ENCODE results near the gene PNMA6F. TPM values are rescaled to one million over a fixed set of nuclear protein-coding genes. Genes with fewer than 3 reads are reported as not detected.

The PNMA6F gene
- total RNA-seq, 2 experiments from 2014 or later = not detected

DNA sequence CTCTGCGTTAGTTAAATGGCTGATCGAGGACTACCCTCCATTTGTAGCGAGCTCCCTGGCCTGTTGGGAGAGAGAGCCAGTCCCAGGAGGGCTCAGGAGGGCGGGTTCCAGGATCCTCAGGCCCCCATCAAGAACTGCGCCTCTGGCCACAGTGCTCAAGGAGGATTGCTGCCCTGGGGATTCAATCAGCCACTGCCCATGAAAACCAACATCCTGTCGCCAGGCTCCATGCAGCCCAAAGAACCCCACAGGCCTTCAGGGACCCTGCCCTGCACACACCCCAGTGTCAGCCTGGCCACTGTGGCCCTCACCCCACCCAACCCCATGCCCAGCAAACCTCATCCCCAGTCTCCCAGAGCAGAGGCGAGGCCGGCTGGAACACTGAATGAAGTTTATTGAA lies 4.3 kb downstream of the PNMA6F start:
- ATAC-seq (ENCODE audit: poor library complexity) (no peak), DNase-seq (no peak)
- H3K4me3 ChIP-seq (ENCODE audit: low read length) = no peak overlapping the region
- no peaks in the 10 kb centered on the region for H3K4me1 Mint-ChIP-seq (ENCODE audit: low read depth)
- TF ChIP-seq CTCF (IDR thresholded peaks at IDR 0.05) = no peak
- intact Hi-C loops (cut with DNase I, micrococcal nuclease) = no loop called here
- ChIA-PET POLR2A (no interaction called here), CTCF (no interaction called here)
- H3K27me3 ChIP-seq (ENCODE audit: control insufficient read depth in 1 of 2, insufficient read depth in 2 of 2, low read length in 2 of 2) = peaks cover 3 to 6% of the 10 kb centered on the region in 2 experiments
- H3K9me3 Mint-ChIP-seq = no peaks in the 10 kb centered on the region
- no peaks in the 10 kb centered on the region for H3K36me3 ChIP-seq (ENCODE audit: insufficient read depth, low read length)
- no peaks in the 10 kb centered on the region for H3K36me3 Mint-ChIP-seq (ENCODE audit: low read depth)
- no peaks in the 10 kb centered on the region for H3K4me1 ChIP-seq (ENCODE audit: insufficient read depth, low read length)
- H3K9me3 ChIP-seq (ENCODE audit: control insufficient read depth in 1 of 2, insufficient read depth in 1 of 2, low read length in 2 of 2) = no peaks in the 10 kb centered on the region
- no peak overlapping the region for H3K4me3 Mint-ChIP-seq
- no peak overlapping the region for H3K27ac Mint-ChIP-seq
- no peak overlapping the region for H3K27ac ChIP-seq (ENCODE audit: low read depth in 1 of 2, low read length in 2 of 2)
- H3K27me3 Mint-ChIP-seq = peaks cover 7% of the 10 kb centered on the region

- no peak overlapping the region for H3K4me3 ChIP-seq (ENCODE audit: low read length)
- H3K4me1 ChIP-seq (ENCODE audit: insufficient read depth, low read length) = no peaks in the 10 kb centered on the region
- POLR2A ChIA-PET = no interaction called here
- Mint-ChIP-seq H3K27me3 (no peaks in the 10 kb centered on the region), H3K4me1 (ENCODE audit: low read depth) (no peaks in the 10 kb centered on the region), H3K36me3 (ENCODE audit: low read depth) (no peaks in the 10 kb centered on the region), H3K9me3 (no peaks in the 10 kb centered on the region), H3K27ac (no peak overlapping the region), H3K4me3 (no peak overlapping the region)
- H3K36me3 ChIP-seq (ENCODE audit: insufficient read depth, low read length) = no peaks in the 10 kb centered on the region
- H3K27ac ChIP-seq (ENCODE audit: low read depth in 1 of 2, low read length in 2 of 2) = no peak overlapping the region
- DNase-seq = no peak
- no peak for TF ChIP-seq CTCF (IDR thresholded peaks at IDR 0.05)
- CTCF ChIA-PET = no interaction called here
- intact Hi-C loops (cut with DNase I, micrococcal nuclease) = no loop called here
- no peak for ATAC-seq (ENCODE audit: poor library complexity)
- no peaks in the 10 kb centered on the region for H3K27me3 ChIP-seq (ENCODE audit: control insufficient read depth in 1 of 2, insufficient read depth in 2 of 2, low read length in 2 of 2)
- no peaks in the 10 kb centered on the region for H3K9me3 ChIP-seq (ENCODE audit: control insufficient read depth in 1 of 2, insufficient read depth in 1 of 2, low read length in 2 of 2)
These were observed 8.7 kb downstream of the PNMA6F start for GRCh38 chrX:153312842-153313241.

DNA sequence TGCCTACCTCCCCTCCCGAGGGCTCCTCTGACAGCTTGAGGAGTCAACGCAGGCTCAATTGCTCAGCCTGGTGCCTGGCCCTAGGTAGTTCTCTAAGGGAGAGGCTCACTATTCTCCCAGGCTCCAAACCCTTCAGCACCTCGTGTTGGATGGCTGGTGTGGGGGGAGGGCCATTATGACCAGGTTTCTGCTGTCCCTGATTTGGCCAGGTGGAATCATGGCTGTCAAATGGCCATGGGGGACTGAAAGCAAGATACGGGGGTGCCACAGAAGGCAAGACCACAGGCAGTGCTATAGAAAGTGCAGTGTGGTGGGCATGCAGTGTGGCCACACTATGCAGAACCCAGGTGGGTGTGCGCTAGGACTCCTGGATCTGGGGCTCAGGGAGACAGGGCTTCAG lies 9.5 kb downstream of the PNMA6F start:
- TF ChIP-seq CTCF (IDR thresholded peaks at IDR 0.05) = no peak
- H3K27me3 ChIP-seq (ENCODE audit: control insufficient read depth in 1 of 2, insufficient read depth in 2 of 2, low read length in 2 of 2) = no peaks in the 10 kb centered on the region
- Mint-ChIP-seq H3K27ac (no peak overlapping the region), H3K27me3 (no peaks in the 10 kb centered on the region), H3K36me3 (ENCODE audit: low read depth) (no peaks in the 10 kb centered on the region), H3K4me1 (ENCODE audit: low read depth) (no peaks in the 10 kb centered on the region), H3K9me3 (no peaks in the 10 kb centered on the region), H3K4me3 (no peak overlapping the region)
- H3K4me3 ChIP-seq (ENCODE audit: low read length) = no peak overlapping the region
- intact Hi-C loops (cut with DNase I, micrococcal nuclease) = no loop called here
- no peak for ATAC-seq (ENCODE audit: poor library complexity)
- no peak overlapping the region for H3K27ac ChIP-seq (ENCODE audit: low read depth in 1 of 2, low read length in 2 of 2)
- no peaks in the 10 kb centered on the region for H3K36me3 ChIP-seq (ENCODE audit: insufficient read depth, low read length)
- ChIA-PET CTCF (no interaction called here), POLR2A (no interaction called here)
- no peaks in the 10 kb centered on the region for H3K9me3 ChIP-seq (ENCODE audit: control insufficient read depth in 1 of 2, insufficient read depth in 1 of 2, low read length in 2 of 2)
- no peaks in the 10 kb centered on the region for H3K4me1 ChIP-seq (ENCODE audit: insufficient read depth, low read length)
- DNase-seq = no peak

Measured in CD4-positive, alpha-beta T cell (primary cell).